ENCODE measurements around the gene PAPSS2. TPM values are rescaled to one million over a fixed set of nuclear protein-coding genes. Genes with fewer than 3 reads are reported as not detected.

PAPSS2 gene
- total RNA-seq, 1 donor from 2014 or later = 14.8 TPM

- no peaks in the 10 kb centered on the region for H3K4me1 ChIP-seq
- no peak for TF ChIP-seq CTCF (IDR thresholded peaks at IDR 0.05)
- no peaks in the 10 kb centered on the region for H3K36me3 ChIP-seq
- no peak overlapping the region for H3K27ac ChIP-seq
- no peak for DNase-seq (ENCODE audit: low spot score in 2 of 2)
- intact Hi-C loops (cut with DNase I) = no loop called here
- no peak overlapping the region for H3K4me3 ChIP-seq
- no peaks in the 10 kb centered on the region for H3K9me3 ChIP-seq
- no peaks in the 10 kb centered on the region for H3K27me3 ChIP-seq
Measured at GRCh38 chr10:87675396-87676376, 16.0 kb downstream of the PAPSS2 start.

- no peak overlapping the region for H3K4me3 ChIP-seq
- intact Hi-C loops (cut with DNase I) = no loop called here
- no peaks in the 10 kb centered on the region for H3K9me3 ChIP-seq
- no peaks in the 10 kb centered on the region for H3K27me3 ChIP-seq
- no peak overlapping the region for H3K27ac ChIP-seq
- DNase-seq (ENCODE audit: low spot score in 2 of 2) = no peak
- TF ChIP-seq CTCF (IDR thresholded peaks at IDR 0.05) = no peak
- H3K36me3 ChIP-seq = no peaks in the 10 kb centered on the region
- H3K4me1 ChIP-seq = no peaks in the 10 kb centered on the region
Measured at GRCh38 chr10:87677595-87677994, 17.9 kb downstream of the PAPSS2 start.

- intact Hi-C loops (cut with DNase I) = no loop called here
Measured at GRCh38 chr10:87678302-87678701, 18.6 kb downstream of the PAPSS2 start.

GRCh38 chr10:87683356-87683755 lies 23.7 kb downstream of the PAPSS2 start:
- no peaks in the 10 kb centered on the region for H3K4me1 ChIP-seq
- no peaks in the 10 kb centered on the region for H3K36me3 ChIP-seq
- H3K27me3 ChIP-seq = no peaks in the 10 kb centered on the region
- DNase-seq (ENCODE audit: low spot score in 2 of 2) = no peak
- TF ChIP-seq CTCF (IDR thresholded peaks at IDR 0.05) = no peak
- intact Hi-C loops (cut with DNase I) = no loop called here
- H3K4me3 ChIP-seq = no peak overlapping the region
- no peaks in the 10 kb centered on the region for H3K9me3 ChIP-seq
- no peak overlapping the region for H3K27ac ChIP-seq

More at GRCh38 chr10:87678302-87678701, 18.6 kb downstream of the PAPSS2 start:
- no peaks in the 10 kb centered on the region for H3K27me3 ChIP-seq
- no peak overlapping the region for H3K4me3 ChIP-seq
- DNase-seq (ENCODE audit: low spot score in 2 of 2) = no peak
- H3K27ac ChIP-seq = no peak overlapping the region
- no peaks in the 10 kb centered on the region for H3K36me3 ChIP-seq
- TF ChIP-seq CTCF (IDR thresholded peaks at IDR 0.05) = no peak
- H3K9me3 ChIP-seq = no peaks in the 10 kb centered on the region
- H3K4me1 ChIP-seq = no peaks in the 10 kb centered on the region

- H3K27me3 ChIP-seq = no peaks in the 10 kb centered on the region
- H3K9me3 ChIP-seq = no peaks in the 10 kb centered on the region
- H3K4me1 ChIP-seq = no peaks in the 10 kb centered on the region
- no peaks in the 10 kb centered on the region for H3K36me3 ChIP-seq
- DNase-seq (ENCODE audit: low spot score in 2 of 2) = no peak
- no peak for TF ChIP-seq CTCF (IDR thresholded peaks at IDR 0.05)
- H3K4me3 ChIP-seq = no peak overlapping the region
- intact Hi-C loops (cut with DNase I) = no loop called here
- no peak overlapping the region for H3K27ac ChIP-seq
Measured at GRCh38 chr10:87684001-87684638, 24.4 kb downstream of the PAPSS2 start.
